ENCODE data around the gene GRAMD1A.

Gene GRAMD1A

DNA sequence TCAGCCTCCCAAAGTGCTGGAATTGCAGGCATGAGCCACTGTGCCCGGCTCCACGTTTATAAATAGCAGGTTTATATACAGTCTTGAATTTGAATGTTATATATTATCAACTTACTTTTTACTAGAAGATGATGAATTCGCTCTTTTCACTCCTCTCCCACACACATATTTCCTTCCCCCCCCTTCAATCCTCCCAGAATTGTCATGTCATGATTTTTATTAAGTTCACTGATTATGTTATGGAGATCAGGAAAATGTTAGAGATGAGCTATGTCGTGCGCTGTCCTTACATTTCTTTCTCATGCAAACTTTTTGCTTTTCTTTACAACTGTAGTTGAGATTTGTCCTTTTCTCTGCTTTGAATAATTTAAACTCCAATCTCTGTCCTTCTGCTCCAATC, 17.8 kb upstream of the GRAMD1A start:
- Histone ChIP-seq H3K27me3 (ENCODE audit: insufficient read depth, insufficient read length) (no peaks in the 10 kb centered on the region), H3K4me1 (ENCODE audit: insufficient read depth, insufficient read length) (peaks cover 2% of the 10 kb centered on the region), H3K36me3 (ENCODE audit: insufficient read depth, insufficient read length, low read length) (no peaks in the 10 kb centered on the region), H3K9ac (ENCODE audit: insufficient read length, low read depth) (no peak overlapping the region), H3K9me3 (ENCODE audit: insufficient read depth, low read length) (0 out of 2 replicates have a peak, but pooled peaks cover 2% of the 10 kb centered on the region), H3K4me3 (ENCODE audit: insufficient read length, low read depth) (no peak overlapping the region)
- no peak for DNase-seq (ENCODE audit: low read depth, low spot score)
- TF ChIP-seq SUZ12 (IDR thresholded peaks at IDR 0.05; ENCODE audit: extremely low read depth, insufficient read depth, insufficient read length) (no peak), YY1 (IDR thresholded peaks at IDR 0.05; ENCODE audit: insufficient read depth, insufficient read length) (no peak), ZNF274 (IDR thresholded peaks at IDR 0.05; ENCODE audit: low read depth, low read length) (no peak)

DNA sequence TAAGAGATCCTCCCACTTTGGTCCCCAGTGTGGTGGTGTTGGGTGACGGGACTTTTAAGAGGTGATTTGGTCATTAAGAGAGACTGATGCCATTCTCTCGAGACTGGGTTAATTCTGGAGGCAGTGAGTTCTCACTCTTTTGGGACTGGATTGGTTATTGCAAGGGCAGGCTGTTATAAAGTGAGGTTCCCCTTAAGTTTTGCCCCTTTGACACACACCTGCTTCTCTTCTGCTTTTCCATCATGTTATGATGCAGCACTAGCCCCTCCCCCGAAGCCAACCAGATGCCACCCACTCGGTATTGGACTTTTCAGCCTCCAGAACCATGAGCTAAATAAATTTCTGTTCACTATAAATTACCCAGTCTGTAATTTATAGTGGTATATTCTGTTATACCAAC, 16.3 kb upstream of the GRAMD1A start:
- DNase-seq (ENCODE audit: low read depth, low spot score): no peak
- Histone ChIP-seq H3K4me3 (ENCODE audit: insufficient read length, low read depth) (no peak overlapping the region), H3K27me3 (ENCODE audit: insufficient read depth, insufficient read length) (no peaks in the 10 kb centered on the region), H3K36me3 (ENCODE audit: insufficient read depth, insufficient read length, low read length) (no peaks in the 10 kb centered on the region), H3K4me1 (ENCODE audit: insufficient read depth, insufficient read length) (peaks cover 2% of the 10 kb centered on the region), H3K9me3 (ENCODE audit: insufficient read depth, low read length) (no peaks in the 10 kb centered on the region), H3K9ac (ENCODE audit: insufficient read length, low read depth) (no peak overlapping the region)
- TF ChIP-seq SUZ12 (IDR thresholded peaks at IDR 0.05; ENCODE audit: extremely low read depth, insufficient read depth, insufficient read length): no peak
- TF ChIP-seq ZNF274 (IDR thresholded peaks at IDR 0.05; ENCODE audit: low read depth, low read length): no peak
- TF ChIP-seq YY1 (IDR thresholded peaks at IDR 0.05; ENCODE audit: insufficient read depth, insufficient read length): no peak

DNA sequence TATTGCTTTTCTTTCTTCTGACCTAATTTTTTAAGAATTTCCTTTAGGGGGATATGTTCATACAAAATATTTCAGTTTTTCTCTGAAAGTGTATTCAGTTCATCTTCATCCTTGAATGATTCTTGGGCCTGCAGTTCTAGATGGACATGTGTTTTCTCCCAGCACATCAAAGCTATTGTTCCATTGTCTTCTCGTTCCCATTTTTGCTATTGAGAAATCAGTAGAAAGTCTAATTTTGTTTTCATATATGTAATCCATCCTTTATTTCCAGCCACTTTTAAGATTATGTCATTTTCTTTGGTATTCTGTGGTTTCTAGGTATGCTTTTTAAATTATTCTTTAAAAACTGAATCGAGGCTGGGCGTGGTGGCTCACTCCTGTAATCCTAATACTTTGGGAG, 15.8 kb upstream of the GRAMD1A start:
- Histone ChIP-seq H3K27me3 (ENCODE audit: insufficient read depth, insufficient read length) (no peaks in the 10 kb centered on the region), H3K9me3 (ENCODE audit: insufficient read depth, low read length) (no peaks in the 10 kb centered on the region), H3K9ac (ENCODE audit: insufficient read length, low read depth) (no peak overlapping the region), H3K4me1 (ENCODE audit: insufficient read depth, insufficient read length) (peaks cover 2% of the 10 kb centered on the region), H3K36me3 (ENCODE audit: insufficient read depth, insufficient read length, low read length) (no peaks in the 10 kb centered on the region), H3K4me3 (ENCODE audit: insufficient read length, low read depth) (no peak overlapping the region)
- no peak for DNase-seq (ENCODE audit: low read depth, low spot score)
- TF ChIP-seq YY1 (IDR thresholded peaks at IDR 0.05; ENCODE audit: insufficient read depth, insufficient read length) (no peak), SUZ12 (IDR thresholded peaks at IDR 0.05; ENCODE audit: extremely low read depth, insufficient read depth, insufficient read length) (no peak), ZNF274 (IDR thresholded peaks at IDR 0.05; ENCODE audit: low read depth, low read length) (no peak)

DNA sequence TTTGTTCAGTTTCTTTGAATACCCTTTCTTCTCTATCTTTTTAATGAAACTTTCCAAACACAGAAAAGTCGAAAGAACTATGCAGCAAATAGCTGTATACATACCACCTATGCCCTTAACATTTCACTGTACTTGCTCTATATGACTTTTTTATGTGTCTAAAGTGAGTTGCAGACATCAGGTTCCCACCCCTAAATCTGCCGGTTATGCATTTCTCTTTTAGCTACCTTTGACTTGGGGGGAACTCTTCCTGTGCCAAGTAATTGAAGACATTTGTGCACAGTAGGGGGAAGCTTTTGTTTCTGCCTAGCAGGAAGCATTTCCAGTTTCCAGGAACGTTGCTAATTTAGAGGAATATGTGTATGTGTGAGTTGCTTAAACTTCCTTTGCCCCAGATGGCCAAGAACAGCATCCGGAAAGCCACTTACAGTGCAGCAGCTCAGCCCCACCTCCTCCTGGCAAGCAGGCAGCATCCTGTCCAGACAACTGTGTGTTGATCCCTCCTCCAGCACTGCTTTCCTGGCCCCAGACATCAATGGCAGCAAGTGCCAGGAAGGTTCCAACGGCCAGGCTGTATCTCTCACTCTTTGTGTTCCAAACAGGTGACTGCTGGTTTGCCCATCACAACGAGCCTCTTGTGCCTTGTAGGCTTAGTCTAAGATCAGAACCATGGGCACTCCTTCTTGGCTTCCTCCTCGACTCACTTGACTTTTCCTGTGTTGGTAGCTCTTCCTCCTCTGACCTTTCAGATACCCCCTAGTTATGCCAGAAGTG, 14.7 kb upstream of the GRAMD1A start:
- H3K4me1 ChIP-seq (ENCODE audit: insufficient read depth, insufficient read length): peaks cover 2% of the 10 kb centered on the region

DNA sequence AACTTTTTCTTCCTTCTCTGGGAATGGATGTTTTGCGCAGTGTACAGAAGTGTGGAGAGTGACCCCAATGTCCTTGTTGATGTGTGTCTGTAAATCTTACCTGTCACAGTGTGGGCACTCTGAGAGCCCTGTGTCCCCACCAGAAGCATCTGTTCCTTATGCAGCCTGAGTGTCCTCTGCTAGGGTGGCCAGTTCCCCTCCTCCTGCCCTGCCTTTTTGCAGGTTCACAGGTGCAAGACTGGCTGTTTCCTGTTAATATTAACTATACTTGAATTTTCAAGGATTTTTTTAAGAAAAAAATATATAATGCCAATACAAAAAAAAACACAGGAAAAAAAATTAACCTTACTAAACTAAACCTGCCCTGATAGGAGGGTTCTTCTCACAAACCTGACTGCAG, 12.0 kb upstream of the GRAMD1A start:
- Histone ChIP-seq H3K4me1 (ENCODE audit: insufficient read depth, insufficient read length) (peaks cover 2% of the 10 kb centered on the region), H3K9me3 (ENCODE audit: insufficient read depth, low read length) (no peaks in the 10 kb centered on the region; the same call in 1 of the 2 replicates), H3K4me3 (ENCODE audit: insufficient read length, low read depth) (no peak overlapping the region), H3K9ac (ENCODE audit: insufficient read length, low read depth) (no peak overlapping the region), H3K27me3 (ENCODE audit: insufficient read depth, insufficient read length) (no peaks in the 10 kb centered on the region), H3K36me3 (ENCODE audit: insufficient read depth, insufficient read length, low read length) (no peaks in the 10 kb centered on the region)
- no peak for DNase-seq (ENCODE audit: low read depth, low spot score)
- TF ChIP-seq ZNF274 (IDR thresholded peaks at IDR 0.05; ENCODE audit: low read depth, low read length) (no peak), SUZ12 (IDR thresholded peaks at IDR 0.05; ENCODE audit: extremely low read depth, insufficient read depth, insufficient read length) (no peak), YY1 (IDR thresholded peaks at IDR 0.05; ENCODE audit: insufficient read depth, insufficient read length) (no peak)

More for the DNA sequence above, 14.7 kb upstream of the GRAMD1A start:
- Histone ChIP-seq H3K9me3 (ENCODE audit: insufficient read depth, low read length) (no peaks in the 10 kb centered on the region), H3K27me3 (ENCODE audit: insufficient read depth, insufficient read length) (no peaks in the 10 kb centered on the region), H3K9ac (ENCODE audit: insufficient read length, low read depth) (no peak overlapping the region), H3K4me3 (ENCODE audit: insufficient read length, low read depth) (no peak overlapping the region), H3K36me3 (ENCODE audit: insufficient read depth, insufficient read length, low read length) (no peaks in the 10 kb centered on the region)
- no peak for DNase-seq (ENCODE audit: low read depth, low spot score)
- TF ChIP-seq SUZ12 (IDR thresholded peaks at IDR 0.05; ENCODE audit: extremely low read depth, insufficient read depth, insufficient read length): no peak
- TF ChIP-seq ZNF274 (IDR thresholded peaks at IDR 0.05; ENCODE audit: low read depth, low read length): no peak
- no peak for TF ChIP-seq YY1 (IDR thresholded peaks at IDR 0.05; ENCODE audit: insufficient read depth, insufficient read length)

DNA sequence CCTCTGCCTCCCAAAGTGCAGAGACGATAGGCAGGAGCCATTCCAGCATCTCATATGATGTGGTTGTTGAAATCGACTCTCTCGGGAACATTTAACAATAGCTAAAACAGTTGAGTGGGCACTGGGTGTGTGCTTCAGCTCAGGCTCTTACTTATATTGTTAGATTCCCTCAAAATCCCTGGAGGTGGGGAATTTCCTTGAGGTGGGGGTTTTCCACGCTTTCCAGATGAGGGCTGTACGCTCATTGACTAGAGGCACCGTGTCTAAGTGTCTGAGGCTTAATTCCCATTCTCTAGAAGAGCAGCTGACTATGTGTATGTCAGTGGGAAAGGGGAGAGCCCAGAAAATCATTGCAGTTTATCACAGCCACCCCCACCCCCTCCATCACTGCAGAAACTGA, 10.8 kb upstream of the GRAMD1A start:
- no peak for DNase-seq (ENCODE audit: low read depth, low spot score)
- TF ChIP-seq ZNF274 (IDR thresholded peaks at IDR 0.05; ENCODE audit: low read depth, low read length) (no peak), YY1 (IDR thresholded peaks at IDR 0.05; ENCODE audit: insufficient read depth, insufficient read length) (no peak), SUZ12 (IDR thresholded peaks at IDR 0.05; ENCODE audit: extremely low read depth, insufficient read depth, insufficient read length) (no peak)
- H3K9ac ChIP-seq (ENCODE audit: insufficient read length, low read depth): no peak overlapping the region
- H3K4me3 ChIP-seq (ENCODE audit: insufficient read length, low read depth): no peak overlapping the region
- no peaks in the 10 kb centered on the region for H3K27me3 ChIP-seq (ENCODE audit: insufficient read depth, insufficient read length)
- H3K4me1 ChIP-seq (ENCODE audit: insufficient read depth, insufficient read length): peaks cover 3% of the 10 kb centered on the region
- H3K9me3 ChIP-seq (ENCODE audit: insufficient read depth, low read length): no peaks in the 10 kb centered on the region; the same call in 1 of the 2 replicates
- H3K36me3 ChIP-seq (ENCODE audit: insufficient read depth, insufficient read length, low read length): no peaks in the 10 kb centered on the region

DNA sequence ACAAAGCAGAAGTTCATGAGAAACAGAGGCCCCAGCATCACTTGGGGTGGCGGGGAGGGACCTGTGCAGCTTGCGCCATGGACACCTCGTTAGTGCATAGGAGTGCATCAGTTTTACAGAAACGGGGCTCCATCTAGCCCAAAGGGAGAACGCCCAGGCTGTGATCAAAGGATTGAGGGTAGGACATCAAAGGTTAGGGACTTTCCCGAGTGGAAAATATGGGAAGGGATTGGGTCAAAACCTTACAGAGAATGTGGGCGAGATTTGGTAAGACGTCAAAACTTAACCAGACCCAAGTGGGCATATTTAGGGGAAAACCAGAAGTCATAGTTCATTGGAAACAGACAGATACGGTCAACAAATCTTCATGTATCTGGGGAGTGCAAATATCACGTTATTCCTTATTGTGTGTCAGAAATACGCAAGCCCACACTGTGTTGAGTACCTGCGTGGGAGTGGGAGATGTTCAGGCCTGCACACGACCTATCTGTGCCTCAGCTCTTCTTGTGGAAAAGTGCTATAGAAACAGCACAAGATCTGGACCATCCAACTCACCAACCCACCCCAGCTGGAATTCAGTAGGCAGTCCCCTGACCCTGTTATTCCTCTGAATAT, 9.4 kb upstream of the GRAMD1A start:
- Histone ChIP-seq H3K4me1 (ENCODE audit: insufficient read depth, insufficient read length) (peaks cover 2% of the 10 kb centered on the region), H3K9me3 (ENCODE audit: insufficient read depth, low read length) (peaks cover 8% of the 10 kb centered on the region; the same call in 1 of the 2 replicates), H3K4me3 (ENCODE audit: insufficient read length, low read depth) (no peak overlapping the region), H3K27me3 (ENCODE audit: insufficient read depth, insufficient read length) (no peaks in the 10 kb centered on the region), H3K36me3 (ENCODE audit: insufficient read depth, insufficient read length, low read length) (no peaks in the 10 kb centered on the region), H3K9ac (ENCODE audit: insufficient read length, low read depth) (no peak overlapping the region)
- no peak for DNase-seq (ENCODE audit: low read depth, low spot score)
- TF ChIP-seq SUZ12 (IDR thresholded peaks at IDR 0.05; ENCODE audit: extremely low read depth, insufficient read depth, insufficient read length): no peak
- TF ChIP-seq ZNF274 (IDR thresholded peaks at IDR 0.05; ENCODE audit: low read depth, low read length): no peak
- TF ChIP-seq YY1 (IDR thresholded peaks at IDR 0.05; ENCODE audit: insufficient read depth, insufficient read length): no peak
